ENCODE results near the gene EDC3.

The EDC3 gene

GRCh38 chr15:74646480-74646879 is 49.3 kb downstream of the EDC3 start:
- Histone ChIP-seq H3K9me3 (no peaks in the 10 kb centered on the region), H3K27me3 (no peaks in the 10 kb centered on the region), H3K4me1 (ENCODE audit: control insufficient read depth in 1 of 2, insufficient read depth in 1 of 2, low read depth in 1 of 2, low read length in 1 of 2) (peaks cover 0 to 2% of the 10 kb centered on the region in 2 experiments), H3K27ac (no peak overlapping the region), H3K36me3 (no peaks in the 10 kb centered on the region), H3K4me3 (ENCODE audit: low read depth in 1 of 2, low read length in 1 of 2) (no peak overlapping the region)
- TF ChIP-seq CTCF (IDR thresholded peaks at IDR 0.05) = no peak

- Histone ChIP-seq H3K9me3 (no peaks in the 10 kb centered on the region), H3K27ac (no peak overlapping the region), H3K36me3 (no peaks in the 10 kb centered on the region), H3K27me3 (no peaks in the 10 kb centered on the region), H3K4me1 (ENCODE audit: control insufficient read depth in 1 of 2, insufficient read depth in 1 of 2, low read depth in 1 of 2, low read length in 1 of 2) (peaks cover 27 to 30% of the 10 kb centered on the region in 2 experiments), H3K4me3 (ENCODE audit: low read depth in 1 of 2, low read length in 1 of 2) (no peak overlapping the region)
- no peak for TF ChIP-seq CTCF (IDR thresholded peaks at IDR 0.05)
Measured at GRCh38 chr15:74643665-74644204, 52.1 kb downstream of the EDC3 start.

GRCh38 chr15:74642734-74643664 is 52.8 kb downstream of the EDC3 start:
- Histone ChIP-seq H3K4me1 (ENCODE audit: control insufficient read depth in 1 of 2, insufficient read depth in 1 of 2, low read depth in 1 of 2, low read length in 1 of 2) (peaks cover 31 to 35% of the 10 kb centered on the region in 2 experiments), H3K9me3 (no peaks in the 10 kb centered on the region), H3K27me3 (no peaks in the 10 kb centered on the region), H3K4me3 (ENCODE audit: low read depth in 1 of 2, low read length in 1 of 2) (no peak overlapping the region), H3K36me3 (no peaks in the 10 kb centered on the region), H3K27ac (no peak overlapping the region)
- no peak for TF ChIP-seq CTCF (IDR thresholded peaks at IDR 0.05)

GRCh38 chr15:74642348-74642733 is 53.5 kb downstream of the EDC3 start:
- H3K36me3 ChIP-seq = peaks cover 5% of the 10 kb centered on the region
- H3K4me1 ChIP-seq (ENCODE audit: control insufficient read depth in 1 of 2, insufficient read depth in 1 of 2, low read depth in 1 of 2, low read length in 1 of 2) = peaks cover 35 to 41% of the 10 kb centered on the region in 2 experiments
- H3K27ac ChIP-seq = no peak overlapping the region
- H3K4me3 ChIP-seq (ENCODE audit: low read depth in 1 of 2, low read length in 1 of 2) = no peak overlapping the region
- H3K27me3 ChIP-seq = no peaks in the 10 kb centered on the region
- no peak for TF ChIP-seq CTCF (IDR thresholded peaks at IDR 0.05)
- no peaks in the 10 kb centered on the region for H3K9me3 ChIP-seq

GRCh38 chr15:74641151-74641550 is 54.7 kb downstream of the EDC3 start:
- Histone ChIP-seq H3K27ac (peak overlapping the region; percentile 70), H3K36me3 (peaks cover 16% of the 10 kb centered on the region), H3K27me3 (no peaks in the 10 kb centered on the region), H3K9me3 (no peaks in the 10 kb centered on the region), H3K4me1 (ENCODE audit: control insufficient read depth in 1 of 2, insufficient read depth in 1 of 2, low read depth in 1 of 2, low read length in 1 of 2) (peaks cover 47 to 51% of the 10 kb centered on the region in 2 experiments), H3K4me3 (ENCODE audit: low read depth in 1 of 2, low read length in 1 of 2) (no peak overlapping the region)
- no peak for TF ChIP-seq CTCF (IDR thresholded peaks at IDR 0.05)
